Thymus (tissue), 11 donors: ENCODE measurements around the gene RPRD1A. TPM values are rescaled to one million over a fixed set of nuclear protein-coding genes. Genes with fewer than 3 reads are reported as not detected.
A peak's percentile ranks its signal among the peaks of the same experiment; 100 is the strongest.
"Not testable (repeated sequence)": the region's sequence is repeated elsewhere in the genome, so short reads cannot be mapped to it uniquely, and the experiment has no call there.

Experiments
- DNase-seq, 9 donors: peaks; one replicate each; pipeline ENCODE4 v3.0.0-alpha.2; 2013; ENCODE audit warnings: low spot score in 9 of 9, low read depth in 6 of 9, missing footprints in 1 of 9
- H3K27ac ChIP-seq, 2 donors: one replicate each; pipeline ENCODE4 v1.5.1; 2013; ENCODE audit warnings: control low read depth in 1 of 2, low read depth in 1 of 2, low read length in 1 of 2, mild to moderate bottlenecking in 1 of 2, moderate library complexity in 1 of 2
- H3K27me3 ChIP-seq, 2 donors: one replicate each; pipeline ENCODE4 v1.5.1; 2013; ENCODE audit warnings: low read length in 1 of 2; ENCODE audit not compliant: control insufficient read depth in 2 of 2, insufficient read depth in 1 of 2
- H3K36me3 ChIP-seq, 2 donors: one replicate each; pipeline ENCODE4 v1.5.1; 2013; ENCODE audit warnings: low read length in 1 of 2, mild to moderate bottlenecking in 1 of 2, moderate library complexity in 1 of 2; ENCODE audit not compliant: control insufficient read depth in 2 of 2, insufficient read depth in 2 of 2
- H3K4me1 ChIP-seq, 2 donors: one replicate each; pipeline ENCODE4 v1.5.1; 2013; ENCODE audit warnings: low read length in 2 of 2; ENCODE audit not compliant: control insufficient read depth in 2 of 2, insufficient read depth in 2 of 2
- H3K4me3 ChIP-seq, 2 donors: one replicate each; pipeline ENCODE4 v1.5.1; 2013; ENCODE audit warnings: low read length in 2 of 2, control low read depth in 1 of 2, mild to moderate bottlenecking in 1 of 2
- H3K9me3 ChIP-seq, 2 donors: one replicate each; pipeline ENCODE4 v1.5.1; 2013; ENCODE audit warnings: low read length in 1 of 2, mild to moderate bottlenecking in 1 of 2; ENCODE audit not compliant: control insufficient read depth in 2 of 2, insufficient read depth in 1 of 2
- WGBS: extraction: QIAGEN DNeasy Blood & Tissue Kit; methylation state at CpG from one replicate; pipeline ENCODE4 v1.1.7; 2013; 5-methylcytosine and 5-hydroxymethylcytosine counted together
- polyA plus RNA-seq: library from polyadenylated mRNA; stranded (reverse); fragments of 200-250 nt; gene quantifications from one replicate; pipeline ENCODE4 v1.2.3, GENCODE V29; 2013
- total RNA-seq: library from RNA; stranded (reverse); fragments of 120-200 nt; gene quantifications from one replicate; pipeline ENCODE4 v1.2.4, GENCODE V29; 2013
- donor health status: healthy.

RPRD1A gene
- total and polyA plus RNA-seq, 2 donors: 26.6 to 34.1 TPM

DNA sequence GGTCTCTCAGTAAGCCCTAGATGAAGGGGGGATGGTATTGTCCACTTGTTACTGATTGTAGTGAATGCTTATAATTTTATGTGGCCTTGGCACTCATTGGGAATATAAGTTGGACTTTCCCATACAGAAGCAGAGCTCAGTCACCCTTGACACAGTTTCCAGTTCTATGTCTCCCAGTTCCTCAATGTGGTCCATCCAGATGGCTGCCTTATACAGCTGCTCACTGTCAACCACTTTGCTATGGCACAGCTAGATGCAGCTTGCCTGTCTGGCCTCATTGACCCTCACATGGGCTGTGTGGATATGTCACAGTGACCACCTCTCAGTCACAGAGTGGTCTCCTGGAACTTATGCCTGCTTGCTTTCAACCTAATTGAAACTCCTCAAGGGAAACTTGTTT lies 40.1 kb upstream of the RPRD1A start:
- peaks cover 0 to 6% of the 10 kb centered on the region in 2 donors for H3K36me3 ChIP-seq
- H3K9me3 ChIP-seq: peaks cover 0 to 2% of the 10 kb centered on the region in 2 donors
- no peak overlapping the region for H3K4me3 ChIP-seq
- H3K27ac ChIP-seq: no peak overlapping the region
- no peaks in the 10 kb centered on the region for H3K27me3 ChIP-seq
- H3K4me1 ChIP-seq: no peaks in the 10 kb centered on the region
- DNase-seq: no peak

DNA sequence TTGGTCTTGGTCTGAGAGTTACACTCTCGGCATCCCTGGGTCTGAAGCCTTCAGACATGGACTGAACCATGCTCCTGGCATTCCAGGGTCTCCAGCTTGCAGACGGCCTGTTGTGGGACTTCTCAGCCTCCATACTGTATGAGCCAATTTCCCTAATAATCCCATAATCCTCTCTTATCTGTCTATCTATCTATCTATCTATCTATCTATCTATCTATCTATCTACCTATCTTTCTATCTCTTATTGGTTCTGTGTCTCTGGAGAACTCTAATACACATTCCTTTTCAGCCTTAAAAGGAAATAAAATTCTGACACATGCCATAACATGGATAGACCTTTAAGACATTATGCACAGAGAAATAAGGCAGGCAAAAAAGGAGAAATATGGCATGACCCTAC lies 37.4 kb upstream of the RPRD1A start:
- WGBS: 100% methylated on average over 2 of the region's 2 CpGs
- no peak for DNase-seq

DNA sequence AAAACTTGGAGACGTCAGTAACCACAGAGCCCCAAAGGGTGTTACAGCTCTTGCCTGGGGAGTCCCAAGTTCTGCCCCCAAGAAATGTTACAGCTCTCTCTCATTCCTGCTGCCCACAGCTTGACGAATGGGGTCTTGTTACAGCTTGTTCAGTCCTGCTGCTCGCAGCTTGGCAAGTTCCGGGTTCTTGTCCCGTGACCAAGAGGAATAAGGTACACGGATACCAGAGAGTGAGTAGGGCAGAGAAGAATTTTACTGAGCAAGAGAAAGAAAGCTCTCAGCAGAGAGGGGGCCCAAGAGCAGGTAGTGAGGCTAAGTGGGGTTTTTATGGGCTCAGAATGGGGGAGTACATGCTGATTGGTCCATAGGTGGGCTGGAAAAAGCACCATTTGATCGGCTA lies 34.6 kb upstream of the RPRD1A start:
- no peaks in the 10 kb centered on the region for H3K36me3 ChIP-seq
- H3K27me3 ChIP-seq: no peaks in the 10 kb centered on the region
- no peak overlapping the region for H3K27ac ChIP-seq
- no peak for DNase-seq
- no peak overlapping the region for H3K4me3 ChIP-seq
- no peaks in the 10 kb centered on the region for H3K4me1 ChIP-seq
- H3K9me3 ChIP-seq: peaks cover 0 to 10% of the 10 kb centered on the region in 2 donors
- WGBS: 96% methylated on average over 7 of the region's 7 CpGs

More for the DNA sequence above, 37.4 kb upstream of the RPRD1A start:
- no peak overlapping the region for H3K4me3 ChIP-seq
- H3K4me1 ChIP-seq: no peaks in the 10 kb centered on the region
- H3K9me3 ChIP-seq: peaks cover 0 to 10% of the 10 kb centered on the region in 2 donors
- no peak overlapping the region for H3K27ac ChIP-seq
- H3K36me3 ChIP-seq: no peaks in the 10 kb centered on the region
- no peaks in the 10 kb centered on the region for H3K27me3 ChIP-seq

DNA sequence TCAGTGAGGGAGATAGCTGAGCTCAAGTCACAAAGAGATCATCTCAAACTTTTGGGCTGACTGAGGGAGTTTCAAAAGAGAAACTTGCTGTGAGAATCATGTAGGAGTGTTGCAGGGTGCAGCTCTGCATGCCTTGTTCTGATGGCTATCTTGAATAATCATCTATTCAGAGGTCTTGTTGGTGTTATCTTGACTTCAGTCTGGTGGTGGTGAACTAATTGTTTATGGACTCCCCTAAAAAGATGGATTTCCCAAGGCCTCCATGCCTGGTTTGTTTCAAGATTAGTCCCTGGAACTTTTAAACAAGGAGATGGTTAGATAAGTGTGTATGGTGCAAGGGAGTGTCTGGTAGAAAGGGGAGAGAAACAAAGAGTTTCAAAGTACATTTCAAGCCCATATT lies 32.0 kb upstream of the RPRD1A start:
- H3K27me3 ChIP-seq: no peaks in the 10 kb centered on the region
- no peak overlapping the region for H3K27ac ChIP-seq
- no peak overlapping the region for H3K4me3 ChIP-seq
- no peaks in the 10 kb centered on the region for H3K36me3 ChIP-seq
- H3K9me3 ChIP-seq: peaks cover 0 to 7% of the 10 kb centered on the region in 2 donors
- no peak for DNase-seq
- no peaks in the 10 kb centered on the region for H3K4me1 ChIP-seq

DNA sequence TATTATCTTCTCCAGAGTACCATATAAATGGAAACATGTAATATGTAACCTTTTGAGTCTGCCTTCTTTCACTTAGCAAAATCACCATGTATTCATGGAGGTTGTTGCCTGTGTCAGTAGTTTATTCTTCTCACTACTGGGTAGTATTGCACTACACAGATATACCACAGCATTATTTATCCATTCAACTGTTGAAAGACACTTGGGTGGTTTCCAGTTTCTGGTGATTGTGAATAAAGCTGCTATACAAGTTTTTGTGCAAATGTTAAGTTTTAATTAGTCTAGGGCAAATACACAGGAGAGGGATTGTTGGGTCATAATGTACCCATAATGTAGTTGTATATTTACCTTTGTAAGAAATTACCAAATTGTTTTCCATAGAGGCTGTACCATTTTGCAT lies 29.6 kb upstream of the RPRD1A start:
- Histone ChIP-seq H3K27ac (no peak overlapping the region), H3K4me1 (no peaks in the 10 kb centered on the region), H3K27me3 (no peaks in the 10 kb centered on the region), H3K36me3 (no peaks in the 10 kb centered on the region), H3K9me3 (peaks cover 0 to 6% of the 10 kb centered on the region in 2 donors), H3K4me3 (no peak overlapping the region)
- DNase-seq: no peak

DNA sequence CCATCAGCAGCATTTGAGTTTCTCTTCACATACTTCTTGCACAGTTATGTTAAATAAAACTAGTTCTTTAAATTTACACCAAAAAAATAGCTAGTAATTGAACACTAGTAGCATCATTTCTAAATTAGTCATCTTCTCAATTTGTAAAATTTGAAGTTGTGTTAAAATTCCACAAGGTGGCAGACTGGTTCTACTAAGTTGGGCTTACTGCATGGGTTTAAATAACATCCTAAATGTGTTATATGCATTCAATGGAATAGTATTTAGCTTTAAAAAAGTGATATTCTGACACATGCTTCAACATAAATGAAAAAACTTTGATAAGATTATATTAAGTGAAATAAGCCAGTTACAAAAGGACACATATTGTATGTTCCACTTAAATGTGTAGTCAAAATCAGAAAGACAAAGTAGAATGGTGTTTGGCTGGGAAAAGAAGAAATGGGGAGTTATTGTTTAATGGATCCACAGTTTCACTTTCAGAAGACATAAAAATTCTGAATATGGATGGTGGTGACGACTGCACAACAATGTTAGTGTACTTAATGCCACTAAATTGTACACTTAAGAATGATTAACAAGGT lies 28.7 kb upstream of the RPRD1A start:
- no peaks in the 10 kb centered on the region for H3K9me3 ChIP-seq
- WGBS: 55% methylated on average over 1 of the region's 1 CpG
- DNase-seq: peak; percentile 6 to 62 (median 27)

DNA sequence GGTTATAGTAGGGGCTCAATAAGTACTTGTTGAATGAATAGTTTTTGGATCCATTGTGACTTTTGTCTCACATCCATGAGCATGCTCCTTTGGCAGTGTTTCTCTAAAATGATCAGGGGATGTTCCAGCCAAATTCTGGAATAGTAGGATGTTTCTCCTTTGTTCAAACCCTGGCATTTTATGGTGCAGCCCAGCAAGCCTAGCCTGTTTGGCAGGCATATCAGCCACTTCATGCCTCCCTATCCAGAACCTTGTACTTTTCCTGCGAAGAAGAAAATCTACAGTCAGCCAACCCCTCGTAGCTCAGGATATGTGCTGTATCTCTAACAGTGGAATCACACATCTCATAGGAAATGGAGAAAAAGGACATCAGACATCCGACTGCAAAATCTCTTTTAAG lies 27.1 kb upstream of the RPRD1A start:
- no peak for DNase-seq
- Histone ChIP-seq H3K4me3 (no peak overlapping the region), H3K27ac (no peak overlapping the region), H3K36me3 (no peaks in the 10 kb centered on the region), H3K4me1 (no peaks in the 10 kb centered on the region), H3K9me3 (no peaks in the 10 kb centered on the region), H3K27me3 (no peaks in the 10 kb centered on the region)
- 90% methylated on average over 3 of the region's 3 CpGs for WGBS

More for the DNA sequence above, 28.7 kb upstream of the RPRD1A start:
- Histone ChIP-seq H3K4me1 (no peaks in the 10 kb centered on the region), H3K27ac (no peak overlapping the region), H3K27me3 (no peaks in the 10 kb centered on the region), H3K36me3 (no peaks in the 10 kb centered on the region), H3K4me3 (no peak overlapping the region)

DNA sequence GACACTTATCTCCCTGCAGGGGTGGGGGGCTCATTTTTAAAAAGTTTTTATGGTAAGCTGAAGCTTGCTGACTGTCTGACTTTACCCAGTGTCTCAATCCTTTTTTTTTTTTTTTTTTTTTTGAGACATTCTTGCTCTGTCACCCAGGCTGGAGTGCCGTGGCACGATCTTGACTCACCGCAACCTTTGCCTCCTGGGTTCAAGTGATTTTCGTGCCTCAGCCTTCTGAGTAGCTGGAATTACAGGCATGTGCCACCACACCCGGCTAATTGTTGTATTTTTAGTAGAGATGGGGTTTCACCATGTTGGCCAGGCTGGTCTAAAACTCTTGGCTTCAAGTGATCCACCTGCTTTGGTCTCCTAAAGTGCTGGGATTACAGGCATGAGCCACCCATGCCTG lies 24.8 kb upstream of the RPRD1A start:
- H3K27me3 ChIP-seq, H3K27ac ChIP-seq, H3K4me1 ChIP-seq, H3K36me3 ChIP-seq, DNase-seq, H3K4me3 ChIP-seq, H3K9me3 ChIP-seq: not testable (repeated sequence)
- 94% methylated on average over 5 of the region's 5 CpGs for whole genome bisulfite sequencing

DNA sequence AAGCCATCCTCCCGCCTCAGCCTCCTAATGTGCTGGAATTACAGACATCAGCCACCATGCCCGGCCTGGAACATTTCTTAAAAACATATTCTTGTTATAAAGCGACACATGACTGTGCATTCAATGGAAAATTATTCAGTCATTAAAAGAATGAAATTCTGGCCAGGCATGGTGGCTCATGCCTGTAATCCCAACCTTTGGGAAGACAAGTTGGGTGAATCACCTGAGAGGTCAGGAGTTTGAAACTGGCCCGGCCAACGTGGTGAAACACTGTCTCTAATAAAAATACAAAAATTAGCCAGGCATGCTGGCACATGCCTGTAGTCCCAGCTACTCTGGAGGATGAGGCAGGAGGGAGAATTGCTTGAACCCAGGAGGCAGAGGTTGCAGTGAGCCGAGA lies 21.6 kb upstream of the RPRD1A start:
- Histone ChIP-seq H3K4me3 (no peak overlapping the region), H3K36me3 (no peaks in the 10 kb centered on the region), H3K27me3 (no peaks in the 10 kb centered on the region), H3K4me1 (no peaks in the 10 kb centered on the region), H3K9me3 (peaks cover 0 to 5% of the 10 kb centered on the region in 2 donors), H3K27ac (no peak overlapping the region)
- no peak for DNase-seq
- WGBS: 85% methylated on average over 6 of the region's 6 CpGs

DNA sequence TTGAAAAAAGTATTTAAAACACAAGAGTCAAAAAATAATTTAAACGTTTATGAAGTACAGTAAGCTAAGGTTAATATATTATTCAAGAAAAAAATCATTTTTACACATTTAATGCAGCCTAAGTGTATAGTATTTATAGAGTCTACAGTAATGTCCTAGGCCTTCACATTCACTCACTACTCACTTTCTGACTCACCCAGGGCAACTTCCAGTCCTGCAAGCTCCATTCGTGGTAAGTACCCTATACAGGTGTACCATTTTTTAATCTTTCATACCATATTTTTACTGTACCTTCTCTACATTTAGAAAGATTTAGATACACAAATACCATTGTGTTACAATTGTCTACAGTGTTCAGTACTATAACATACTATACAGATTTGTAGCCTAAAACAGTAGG lies 20.9 kb upstream of the RPRD1A start:
- Histone ChIP-seq H3K4me1 (no peaks in the 10 kb centered on the region), H3K4me3 (no peak overlapping the region), H3K36me3 (no peaks in the 10 kb centered on the region), H3K9me3 (peaks cover 0 to 5% of the 10 kb centered on the region in 2 donors), H3K27me3 (no peaks in the 10 kb centered on the region), H3K27ac (no peak overlapping the region)
- no peak for DNase-seq
- WGBS: 94% methylated on average over 2 of the region's 2 CpGs
